ENCODE measurements around the gene SEMA6B.

Gene SEMA6B

GRCh38 chr19:4512070-4512469 lies 47.4 kb downstream of the SEMA6B start:
- Histone ChIP-seq H3K4me1 (ENCODE audit: control insufficient read depth, insufficient read depth, low read length) (peaks cover 40% of the 10 kb centered on the region), H3K36me3 (ENCODE audit: control insufficient read depth in 2 of 2, insufficient read depth in 2 of 2, low read length in 2 of 2) (peaks cover 20 to 40% of the 10 kb centered on the region in 2 donors), H3K9ac (ENCODE audit: low read length in 2 of 2) (no peak overlapping the region), H3K27me3 (ENCODE audit: control insufficient read depth in 1 of 2, insufficient read depth in 2 of 2, low read length in 2 of 2) (no peaks in the 10 kb centered on the region), H3K27ac (ENCODE audit: low read length) (no peak overlapping the region), H3K4me3 (ENCODE audit: low read length in 2 of 2) (no peak overlapping the region), H3K9me3 (ENCODE audit: control insufficient read depth in 2 of 2, low read length in 2 of 2) (no peaks in the 10 kb centered on the region)

DNA sequence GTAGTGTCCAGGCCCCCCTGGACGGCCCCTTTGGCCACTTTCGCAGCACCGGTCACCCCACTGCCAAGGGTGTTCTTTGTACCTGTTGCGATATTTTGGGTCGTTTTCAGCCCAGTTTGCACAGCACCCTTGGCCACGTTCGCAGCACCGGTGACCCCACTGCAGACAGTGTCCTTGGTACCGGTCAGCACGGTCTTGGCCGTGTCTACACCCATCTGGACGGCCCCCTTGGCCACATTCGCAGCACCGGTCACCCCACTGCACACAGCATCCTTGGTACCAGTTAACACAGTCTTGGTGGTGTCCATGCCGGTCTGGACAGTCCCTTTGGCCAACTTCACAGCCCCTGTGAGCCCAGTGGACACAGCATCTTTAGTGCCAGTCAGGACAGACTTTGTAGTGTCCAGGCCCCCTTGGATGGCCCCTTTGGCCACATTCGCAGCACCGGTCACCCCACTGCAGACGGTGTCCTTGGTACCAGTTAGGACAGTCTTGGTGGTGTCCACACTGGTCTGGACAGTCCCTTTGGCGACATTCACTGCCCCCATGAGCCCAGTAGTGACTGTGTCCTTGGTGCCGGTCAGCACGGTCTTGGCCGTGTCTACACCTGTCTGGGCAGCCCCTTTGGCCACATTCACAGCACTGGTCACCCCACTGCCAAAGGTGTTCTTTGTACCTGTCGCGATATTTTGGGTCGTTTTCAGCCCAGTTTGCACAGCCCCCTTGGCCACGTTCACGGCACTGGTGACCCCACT lies 48.0 kb downstream of the SEMA6B start:
- Histone ChIP-seq H3K27me3 (ENCODE audit: control insufficient read depth in 1 of 2, insufficient read depth in 2 of 2, low read length in 2 of 2) (no peaks in the 10 kb centered on the region), H3K36me3 (ENCODE audit: control insufficient read depth in 2 of 2, insufficient read depth in 2 of 2, low read length in 2 of 2) (peaks cover 26 to 46% of the 10 kb centered on the region in 2 donors), H3K9me3 (ENCODE audit: control insufficient read depth in 2 of 2, low read length in 2 of 2) (no peaks in the 10 kb centered on the region), H3K27ac (ENCODE audit: low read length) (no peak overlapping the region), H3K9ac (ENCODE audit: low read length in 2 of 2) (no peak overlapping the region), H3K4me1 (ENCODE audit: control insufficient read depth, insufficient read depth, low read length) (peaks cover 42% of the 10 kb centered on the region), H3K4me3 (ENCODE audit: low read length in 2 of 2) (no peak overlapping the region)

DNA sequence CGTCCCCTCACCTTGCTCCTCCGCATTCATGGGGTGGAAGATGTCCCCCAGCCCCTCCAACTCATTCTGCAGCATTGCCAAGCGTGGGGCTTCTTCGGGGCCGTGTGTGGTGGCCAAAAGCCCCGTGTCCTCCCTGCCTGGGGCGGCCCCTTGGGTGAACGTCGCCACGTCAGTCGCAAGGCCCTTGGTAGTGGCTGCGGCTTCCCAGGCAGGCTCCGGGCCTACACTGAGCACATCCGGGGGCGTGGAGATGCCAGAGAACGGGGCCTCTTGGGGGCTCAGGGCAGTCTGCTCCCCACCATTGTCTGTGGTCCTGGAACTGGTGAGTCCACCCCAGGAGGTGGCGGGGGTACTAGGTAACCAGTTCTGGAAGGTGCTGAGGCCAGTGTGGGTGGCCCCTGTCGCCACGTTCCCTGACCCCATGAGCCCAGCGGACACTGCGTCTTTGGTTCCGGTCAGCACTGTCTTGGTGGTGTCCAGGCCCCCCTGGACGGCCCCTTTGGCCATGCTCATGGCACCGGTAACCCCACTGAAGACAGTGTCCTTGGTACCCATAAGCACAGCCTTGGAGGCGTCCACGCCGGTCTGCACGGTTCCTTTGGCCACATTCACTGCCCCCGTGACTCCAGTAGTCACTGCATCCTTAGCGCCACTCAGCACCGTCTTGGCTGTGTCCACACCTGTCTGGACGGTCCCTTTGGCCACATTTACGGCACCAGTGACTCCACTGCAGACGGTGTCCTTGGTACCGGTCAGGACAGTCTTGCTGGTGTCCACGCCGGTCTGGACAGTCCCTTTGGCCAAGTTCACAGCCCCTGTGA lies 48.8 kb downstream of the SEMA6B start:
- peaks cover 41% of the 10 kb centered on the region for H3K4me1 ChIP-seq (ENCODE audit: control insufficient read depth, insufficient read depth, low read length)
- peaks cover 29 to 50% of the 10 kb centered on the region in 2 donors for H3K36me3 ChIP-seq (ENCODE audit: control insufficient read depth in 2 of 2, insufficient read depth in 2 of 2, low read length in 2 of 2)

GRCh38 chr19:4508698-4509097 lies 50.8 kb downstream of the SEMA6B start:
- Histone ChIP-seq H3K4me3 (ENCODE audit: low read length in 2 of 2) (no peak overlapping the region), H3K27ac (ENCODE audit: low read length) (peak overlapping the region; percentile 41), H3K36me3 (ENCODE audit: control insufficient read depth in 2 of 2, insufficient read depth in 2 of 2, low read length in 2 of 2) (peaks cover 33 to 64% of the 10 kb centered on the region in 2 donors), H3K4me1 (ENCODE audit: control insufficient read depth, insufficient read depth, low read length) (peaks cover 48% of the 10 kb centered on the region), H3K9me3 (ENCODE audit: control insufficient read depth in 2 of 2, low read length in 2 of 2) (no peaks in the 10 kb centered on the region), H3K27me3 (ENCODE audit: control insufficient read depth in 1 of 2, insufficient read depth in 2 of 2, low read length in 2 of 2) (no peaks in the 10 kb centered on the region), H3K9ac (ENCODE audit: low read length in 2 of 2) (no peak overlapping the region)

More for the DNA sequence above, 48.8 kb downstream of the SEMA6B start:
- Histone ChIP-seq H3K9ac (ENCODE audit: low read length in 2 of 2) (no peak overlapping the region), H3K27ac (ENCODE audit: low read length) (no peak overlapping the region), H3K27me3 (ENCODE audit: control insufficient read depth in 1 of 2, insufficient read depth in 2 of 2, low read length in 2 of 2) (no peaks in the 10 kb centered on the region), H3K9me3 (ENCODE audit: control insufficient read depth in 2 of 2, low read length in 2 of 2) (no peaks in the 10 kb centered on the region), H3K4me3 (ENCODE audit: low read length in 2 of 2) (no peak overlapping the region)

DNA sequence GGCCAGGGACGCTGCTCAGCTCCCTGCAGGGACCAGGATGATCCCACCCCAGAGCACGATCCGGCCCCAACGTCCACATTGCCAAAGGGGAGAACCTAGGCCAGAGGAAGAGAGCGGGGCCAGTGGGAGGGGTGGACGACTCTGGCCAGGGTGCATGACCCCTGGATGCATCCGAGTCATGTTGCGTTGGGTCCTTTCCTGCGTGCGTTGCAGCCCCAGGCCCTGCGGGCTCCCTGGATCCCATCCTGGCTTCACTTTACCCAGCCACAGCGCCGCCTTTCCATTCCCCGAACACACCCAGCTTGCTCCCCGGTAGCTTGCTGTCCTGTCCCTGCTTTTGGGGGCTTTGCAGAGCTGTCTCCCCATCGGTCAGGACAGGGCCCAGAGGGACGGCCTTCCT lies 51.7 kb downstream of the SEMA6B start:
- H3K36me3 ChIP-seq (ENCODE audit: control insufficient read depth in 2 of 2, insufficient read depth in 2 of 2, low read length in 2 of 2): peaks cover 29 to 58% of the 10 kb centered on the region in 2 donors
- peak overlapping the region; percentile 46 for H3K27ac ChIP-seq (ENCODE audit: low read length)
- no peaks in the 10 kb centered on the region for H3K27me3 ChIP-seq (ENCODE audit: control insufficient read depth in 1 of 2, insufficient read depth in 2 of 2, low read length in 2 of 2)
- H3K9me3 ChIP-seq (ENCODE audit: control insufficient read depth in 2 of 2, low read length in 2 of 2): no peaks in the 10 kb centered on the region
- H3K9ac ChIP-seq (ENCODE audit: low read length in 2 of 2): no peak overlapping the region
- H3K4me1 ChIP-seq (ENCODE audit: control insufficient read depth, insufficient read depth, low read length): peaks cover 51% of the 10 kb centered on the region
- H3K4me3 ChIP-seq (ENCODE audit: low read length in 2 of 2): no peak overlapping the region

- no peak overlapping the region for H3K9ac ChIP-seq (ENCODE audit: low read length in 2 of 2)
- H3K4me3 ChIP-seq (ENCODE audit: low read length in 2 of 2): no peak overlapping the region
- H3K36me3 ChIP-seq (ENCODE audit: control insufficient read depth in 2 of 2, insufficient read depth in 2 of 2, low read length in 2 of 2): peaks cover 29 to 59% of the 10 kb centered on the region in 2 donors
- no peaks in the 10 kb centered on the region for H3K9me3 ChIP-seq (ENCODE audit: control insufficient read depth in 2 of 2, low read length in 2 of 2)
- H3K27ac ChIP-seq (ENCODE audit: low read length): peak overlapping the region; percentile 46
- no peaks in the 10 kb centered on the region for H3K27me3 ChIP-seq (ENCODE audit: control insufficient read depth in 1 of 2, insufficient read depth in 2 of 2, low read length in 2 of 2)
- peaks cover 58% of the 10 kb centered on the region for H3K4me1 ChIP-seq (ENCODE audit: control insufficient read depth, insufficient read depth, low read length)
Observed at GRCh38 chr19:4507150-4507452, 52.4 kb downstream of the SEMA6B start.

- H3K4me1 ChIP-seq (ENCODE audit: control insufficient read depth, insufficient read depth, low read length): peaks cover 62% of the 10 kb centered on the region
- H3K36me3 ChIP-seq (ENCODE audit: control insufficient read depth in 2 of 2, insufficient read depth in 2 of 2, low read length in 2 of 2): peaks cover 29 to 54% of the 10 kb centered on the region in 2 donors
- H3K4me3 ChIP-seq (ENCODE audit: low read length in 2 of 2): no peak overlapping the region
- no peak overlapping the region for H3K9ac ChIP-seq (ENCODE audit: low read length in 2 of 2)
- no peaks in the 10 kb centered on the region for H3K27me3 ChIP-seq (ENCODE audit: control insufficient read depth in 1 of 2, insufficient read depth in 2 of 2, low read length in 2 of 2)
- peak overlapping the region; percentile 55 for H3K27ac ChIP-seq (ENCODE audit: low read length)
- H3K9me3 ChIP-seq (ENCODE audit: control insufficient read depth in 2 of 2, low read length in 2 of 2): no peaks in the 10 kb centered on the region
Observed at GRCh38 chr19:4506449-4507149, 52.9 kb downstream of the SEMA6B start.

GRCh38 chr19:4505570-4506448 lies 53.7 kb downstream of the SEMA6B start:
- Histone ChIP-seq H3K27me3 (ENCODE audit: control insufficient read depth in 1 of 2, insufficient read depth in 2 of 2, low read length in 2 of 2) (no peaks in the 10 kb centered on the region), H3K4me1 (ENCODE audit: control insufficient read depth, insufficient read depth, low read length) (peaks cover 62% of the 10 kb centered on the region), H3K4me3 (ENCODE audit: low read length in 2 of 2) (no peak overlapping the region), H3K9ac (ENCODE audit: low read length in 2 of 2) (no peak overlapping the region), H3K9me3 (ENCODE audit: control insufficient read depth in 2 of 2, low read length in 2 of 2) (no peaks in the 10 kb centered on the region), H3K27ac (ENCODE audit: low read length) (peak overlapping the region; percentile 18), H3K36me3 (ENCODE audit: control insufficient read depth in 2 of 2, insufficient read depth in 2 of 2, low read length in 2 of 2) (peaks cover 29 to 51% of the 10 kb centered on the region in 2 donors)

DNA sequence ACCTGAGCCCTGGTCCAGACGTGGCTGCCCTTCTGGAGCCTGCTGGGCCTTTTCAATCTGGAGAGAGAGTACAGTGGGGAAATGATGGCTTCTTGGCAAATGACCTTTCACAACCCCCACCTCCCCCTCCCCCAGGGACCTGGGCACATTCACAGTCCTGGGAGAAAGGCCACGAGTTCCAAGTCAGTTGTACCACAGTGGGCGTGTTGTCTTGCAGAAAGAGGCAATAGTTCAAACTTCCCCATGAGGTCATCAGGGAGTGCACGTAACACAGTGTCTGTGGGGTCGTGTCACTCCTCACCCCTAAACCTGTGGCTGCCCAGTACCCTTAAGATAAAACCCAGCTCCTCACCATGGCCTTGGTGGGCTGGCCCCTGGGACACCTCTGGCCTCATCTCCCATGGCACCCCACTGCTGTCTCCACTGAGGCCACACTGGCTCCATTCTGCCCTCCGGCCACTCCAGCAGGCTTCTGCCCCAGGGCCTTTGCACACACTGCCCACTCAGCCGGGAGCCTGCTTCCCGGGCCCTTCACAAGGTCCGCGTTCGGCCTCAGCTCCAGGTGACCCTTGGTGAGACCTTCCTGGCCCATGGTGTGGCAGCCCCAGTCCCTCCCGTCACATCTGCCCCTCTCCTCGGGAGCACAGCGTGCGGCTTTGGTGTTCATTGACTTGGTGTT lies 54.5 kb downstream of the SEMA6B start:
- no peak overlapping the region for H3K4me3 ChIP-seq (ENCODE audit: low read length in 2 of 2)
- H3K4me1 ChIP-seq (ENCODE audit: control insufficient read depth, insufficient read depth, low read length): peaks cover 56% of the 10 kb centered on the region
- no peaks in the 10 kb centered on the region for H3K9me3 ChIP-seq (ENCODE audit: control insufficient read depth in 2 of 2, low read length in 2 of 2)
- peak overlapping the region; percentile 18 for H3K27ac ChIP-seq (ENCODE audit: low read length)
- no peak overlapping the region for H3K9ac ChIP-seq (ENCODE audit: low read length in 2 of 2)
- no peaks in the 10 kb centered on the region for H3K27me3 ChIP-seq (ENCODE audit: control insufficient read depth in 1 of 2, insufficient read depth in 2 of 2, low read length in 2 of 2)
- peaks cover 29 to 47% of the 10 kb centered on the region in 2 donors for H3K36me3 ChIP-seq (ENCODE audit: control insufficient read depth in 2 of 2, insufficient read depth in 2 of 2, low read length in 2 of 2)
